ENCODE results near the gene GADD45G.

Gene GADD45G

GRCh38 chr9:89615661-89616060 lies 10.8 kb downstream of the GADD45G start:
- no peak for TF ChIP-seq TEAD4 (IDR thresholded peaks at IDR 0.05)
- no peak for TF ChIP-seq RAD21 (IDR thresholded peaks at IDR 0.05; ENCODE audit: low read depth)
- no peak for TF ChIP-seq USF1 (IDR thresholded peaks at IDR 0.05)
- TF ChIP-seq CREB1 (IDR thresholded peaks at IDR 0.05; ENCODE audit: low read depth) = no peak
- TF ChIP-seq MAX (IDR thresholded peaks at IDR 0.05) = no peak
- TF ChIP-seq NFIC (IDR thresholded peaks at IDR 0.05) = no peak
- no peak for TF ChIP-seq TAF1 (IDR thresholded peaks at IDR 0.05; ENCODE audit: low read depth)
- no peak for TF ChIP-seq CEBPB (IDR thresholded peaks at IDR 0.05)

GRCh38 chr9:89616411-89616810 lies 11.6 kb downstream of the GADD45G start:
- no peak for TF ChIP-seq FOXM1 (IDR thresholded peaks at IDR 0.05; ENCODE audit: borderline replicate concordance, low read depth)
- TF ChIP-seq EP300 (IDR thresholded peaks at IDR 0.05; ENCODE audit: borderline replicate concordance) = no peak
- TF ChIP-seq USF1 (IDR thresholded peaks at IDR 0.05) = no peak
- no peak for TF ChIP-seq ZBTB7A (IDR thresholded peaks at IDR 0.05; ENCODE audit: low read depth)
- no peak for TF ChIP-seq TCF12 (IDR thresholded peaks at IDR 0.05; ENCODE audit: low read depth)
- TF ChIP-seq NFIC (IDR thresholded peaks at IDR 0.05) = no peak
- no peak for TF ChIP-seq MAX (IDR thresholded peaks at IDR 0.05)
- TF ChIP-seq TAF1 (IDR thresholded peaks at IDR 0.05; ENCODE audit: low read depth) = no peak
- no peak for TF ChIP-seq EGR1 (IDR thresholded peaks at IDR 0.05)
- TF ChIP-seq RAD21 (IDR thresholded peaks at IDR 0.05; ENCODE audit: low read depth) = no peak
- TF ChIP-seq REST (IDR thresholded peaks at IDR 0.05; ENCODE audit: low read depth) = no peak

GRCh38 chr9:89617978-89618377 lies 13.2 kb downstream of the GADD45G start:
- TF ChIP-seq NFIC (IDR thresholded peaks at IDR 0.05) (peak; percentile 96), USF1 (IDR thresholded peaks at IDR 0.05) (peak; percentile 29; the same call in 1 of the 2 replicates), TCF12 (IDR thresholded peaks at IDR 0.05; ENCODE audit: low read depth) (peak; percentile 87), TEAD4 (IDR thresholded peaks at IDR 0.05) (peak; percentile 92), YY1 (IDR thresholded peaks at IDR 0.05; ENCODE audit: low read depth) (no peak), FOXM1 (IDR thresholded peaks at IDR 0.05; ENCODE audit: borderline replicate concordance, low read depth) (no peak), CEBPB (IDR thresholded peaks at IDR 0.05) (no peak), RAD21 (IDR thresholded peaks at IDR 0.05; ENCODE audit: low read depth) (0 out of 2 replicates have a peak, but pooled peaks have one; percentile 9), MAX (IDR thresholded peaks at IDR 0.05) (peak; percentile 58; the same call in 1 of the 2 replicates), EP300 (IDR thresholded peaks at IDR 0.05; ENCODE audit: borderline replicate concordance) (peak; percentile 77)

GRCh38 chr9:89619019-89619418 lies 14.2 kb downstream of the GADD45G start:
- no peak for TF ChIP-seq USF1 (IDR thresholded peaks at IDR 0.05)
- TF ChIP-seq CREB1 (IDR thresholded peaks at IDR 0.05; ENCODE audit: low read depth) = no peak
- TF ChIP-seq REST (IDR thresholded peaks at IDR 0.05; ENCODE audit: low read depth) = no peak
- TF ChIP-seq MAX (IDR thresholded peaks at IDR 0.05) = no peak
- no peak for TF ChIP-seq TAF1 (IDR thresholded peaks at IDR 0.05; ENCODE audit: low read depth)
- no peak for TF ChIP-seq FOXM1 (IDR thresholded peaks at IDR 0.05; ENCODE audit: borderline replicate concordance, low read depth)
- TF ChIP-seq YY1 (IDR thresholded peaks at IDR 0.05; ENCODE audit: low read depth) = no peak

GRCh38 chr9:89619424-89620138 lies 14.8 kb downstream of the GADD45G start:
- TF ChIP-seq USF1 (IDR thresholded peaks at IDR 0.05) = no peak
- TF ChIP-seq NFIC (IDR thresholded peaks at IDR 0.05) = peak; percentile 37; the same call in 1 of the 2 replicates

Data from Ishikawa (cell line).